Measurements from ENCODE around the gene DEFB132. TPM values are rescaled to one million over a fixed set of nuclear protein-coding genes. Genes with fewer than 3 reads are reported as not detected.

Gene DEFB132
- total RNA-seq, 2 donors from 2014 or later = not detected

- 60 to 93% methylated on average over 3 to 4 of the region's 4 CpGs for WGBS, 2 experiments (ENCODE audit: insufficient coverage in 1 of 2, insufficient read length in 1 of 2)
- Histone ChIP-seq H3K36me3 (ENCODE audit: control insufficient read depth, insufficient read depth, low read length) (no peaks in the 10 kb centered on the region), H3K4me1 (ENCODE audit: control insufficient read depth, insufficient read depth, low read length) (no peaks in the 10 kb centered on the region), H3K4me3 (ENCODE audit: low read length) (no peak overlapping the region), H3K9me3 (ENCODE audit: control insufficient read depth, low read length) (no peaks in the 10 kb centered on the region), H3K9ac (ENCODE audit: extremely low read depth, low read length, poor library complexity, severe bottlenecking) (no peak overlapping the region), H3K27ac (ENCODE audit: low read depth, low read length) (no peak overlapping the region), H3K27me3 (ENCODE audit: control insufficient read depth, insufficient read depth, low read length, poor library complexity, severe bottlenecking) (peaks cover 8% of the 10 kb centered on the region)
- H3K27me3 Mint-ChIP-seq (ENCODE audit: insufficient read depth) = peaks cover 67% of the 10 kb centered on the region
- H3K9me3 Mint-ChIP-seq = no peaks in the 10 kb centered on the region
- no peak overlapping the region for H3K27ac Mint-ChIP-seq
- DNase-seq = no peak
- no peaks in the 10 kb centered on the region for H3K4me1 Mint-ChIP-seq
- H3K4me3 Mint-ChIP-seq = no peak overlapping the region
- H3K36me3 Mint-ChIP-seq (ENCODE audit: low read depth) = no peaks in the 10 kb centered on the region
- TF ChIP-seq, protein P1, sequence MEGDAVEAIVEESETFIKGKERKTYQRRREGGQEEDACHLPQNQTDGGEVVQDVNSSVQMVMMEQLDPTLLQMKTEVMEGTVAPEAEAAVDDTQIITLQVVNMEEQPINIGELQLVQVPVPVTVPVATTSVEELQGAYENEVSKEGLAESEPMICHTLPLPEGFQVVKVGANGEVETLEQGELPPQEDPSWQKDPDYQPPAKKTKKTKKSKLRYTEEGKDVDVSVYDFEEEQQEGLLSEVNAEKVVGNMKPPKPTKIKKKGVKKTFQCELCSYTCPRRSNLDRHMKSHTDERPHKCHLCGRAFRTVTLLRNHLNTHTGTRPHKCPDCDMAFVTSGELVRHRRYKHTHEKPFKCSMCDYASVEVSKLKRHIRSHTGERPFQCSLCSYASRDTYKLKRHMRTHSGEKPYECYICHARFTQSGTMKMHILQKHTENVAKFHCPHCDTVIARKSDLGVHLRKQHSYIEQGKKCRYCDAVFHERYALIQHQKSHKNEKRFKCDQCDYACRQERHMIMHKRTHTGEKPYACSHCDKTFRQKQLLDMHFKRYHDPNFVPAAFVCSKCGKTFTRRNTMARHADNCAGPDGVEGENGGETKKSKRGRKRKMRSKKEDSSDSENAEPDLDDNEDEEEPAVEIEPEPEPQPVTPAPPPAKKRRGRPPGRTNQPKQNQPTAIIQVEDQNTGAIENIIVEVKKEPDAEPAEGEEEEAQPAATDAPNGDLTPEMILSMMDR (conservative IDR thresholded peaks at IDR 0.05) = no peak
These were observed 20.0 kb upstream of the DEFB132 start for GRCh38 chr20:237489-237888.

DNA sequence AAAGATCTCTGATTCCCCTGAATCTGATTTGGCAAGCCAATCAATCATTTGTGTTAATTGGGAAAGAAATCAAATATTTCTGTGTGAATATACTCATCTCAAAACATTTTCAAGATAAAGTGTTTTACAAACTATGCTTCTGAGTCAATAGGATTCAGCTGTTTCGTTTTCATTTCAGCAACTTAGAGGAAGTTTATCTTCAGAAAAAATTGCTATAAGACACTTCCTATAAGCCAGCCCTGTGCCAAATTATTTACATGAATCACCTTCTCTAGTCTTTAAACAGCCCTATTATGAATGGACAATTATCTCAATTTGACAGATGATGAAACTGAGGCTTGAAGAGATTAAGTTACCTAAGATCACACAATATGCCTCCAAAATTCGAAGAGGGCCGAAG is 19.6 kb upstream of the DEFB132 start:
- TF ChIP-seq, protein P1 (conservative IDR thresholded peaks at IDR 0.05) = no peak
- Histone ChIP-seq H3K36me3 (ENCODE audit: control insufficient read depth, insufficient read depth, low read length) (no peaks in the 10 kb centered on the region), H3K4me3 (ENCODE audit: low read length) (no peak overlapping the region), H3K4me1 (ENCODE audit: control insufficient read depth, insufficient read depth, low read length) (no peaks in the 10 kb centered on the region), H3K9ac (ENCODE audit: extremely low read depth, low read length, poor library complexity, severe bottlenecking) (no peak overlapping the region), H3K27me3 (ENCODE audit: control insufficient read depth, insufficient read depth, low read length, poor library complexity, severe bottlenecking) (peaks cover 12% of the 10 kb centered on the region), H3K27ac (ENCODE audit: low read depth, low read length) (no peak overlapping the region), H3K9me3 (ENCODE audit: control insufficient read depth, low read length) (no peaks in the 10 kb centered on the region)
- no peaks in the 10 kb centered on the region for H3K9me3 Mint-ChIP-seq
- no peak overlapping the region for H3K4me3 Mint-ChIP-seq
- no peak overlapping the region for H3K27ac Mint-ChIP-seq
- WGBS, 2 experiments (ENCODE audit: insufficient coverage in 1 of 2, insufficient read length in 1 of 2) = 84 to 86% methylated on average over 3 of the region's 3 CpGs
- DNase-seq = no peak
- peaks cover 67% of the 10 kb centered on the region for H3K27me3 Mint-ChIP-seq (ENCODE audit: insufficient read depth)
- no peaks in the 10 kb centered on the region for H3K36me3 Mint-ChIP-seq (ENCODE audit: low read depth)
- H3K4me1 Mint-ChIP-seq = no peaks in the 10 kb centered on the region

- Histone ChIP-seq H3K9me3 (ENCODE audit: control insufficient read depth, low read length) (peaks cover 4% of the 10 kb centered on the region), H3K27ac (ENCODE audit: low read depth, low read length) (no peak overlapping the region), H3K4me1 (ENCODE audit: control insufficient read depth, insufficient read depth, low read length) (no peaks in the 10 kb centered on the region), H3K36me3 (ENCODE audit: control insufficient read depth, insufficient read depth, low read length) (no peaks in the 10 kb centered on the region), H3K9ac (ENCODE audit: extremely low read depth, low read length, poor library complexity, severe bottlenecking) (no peak overlapping the region), H3K4me3 (ENCODE audit: low read length) (no peak overlapping the region), H3K27me3 (ENCODE audit: control insufficient read depth, insufficient read depth, low read length, poor library complexity, severe bottlenecking) (peaks cover 16% of the 10 kb centered on the region)
- Mint-ChIP-seq H3K27ac (no peak overlapping the region), H3K36me3 (ENCODE audit: low read depth) (no peaks in the 10 kb centered on the region), H3K27me3 (ENCODE audit: insufficient read depth) (peaks cover 73% of the 10 kb centered on the region), H3K4me1 (no peaks in the 10 kb centered on the region), H3K4me3 (no peak overlapping the region), H3K9me3 (peaks cover 4% of the 10 kb centered on the region)
- WGBS, 2 experiments (ENCODE audit: insufficient coverage in 1 of 2, insufficient read length in 1 of 2) = 87% methylated on average over 2 of the region's 2 CpGs
- TF ChIP-seq, protein P1 (conservative IDR thresholded peaks at IDR 0.05) = no peak
- DNase-seq = no peak
These were observed 14.6 kb upstream of the DEFB132 start for GRCh38 chr20:242905-243304.
